Gastroesophageal sphincter (tissue), 3 donors: ENCODE measurements around the gene KCNB1.

ENCODE experiments used
- CTCF ChIP-seq, 4 experiments: fragments of 200-600 bp in 2 of 4; fragments of 450-650 bp in 2 of 4; sonication (generic) in 1 of 4; IDR thresholded peaks; one replicate each; pipeline ENCODE4 v1.5.1; 2017 to 2019; ENCODE audit warnings: antibody characterized with exemption in 4 of 4, mild to moderate bottlenecking in 2 of 4, moderate library complexity in 2 of 4
- EP300 ChIP-seq: sonication (generic); formaldehyde crosslinking; IDR thresholded peaks from one replicate; pipeline ENCODE4 v1.6.1; 2017; ENCODE audit warnings: antibody characterized with exemption, mild to moderate bottlenecking
- POLR2A ChIP-seq, 2 donors: fragments of 450-650 bp; IDR thresholded peaks; one replicate each; pipeline ENCODE4 v1.6.1; 2017; ENCODE audit warnings: antibody characterized with exemption in 2 of 2, mild to moderate bottlenecking in 2 of 2, moderate library complexity in 1 of 2
- POLR2AphosphoS5 ChIP-seq: sonication (generic); formaldehyde crosslinking; IDR thresholded peaks from one replicate; pipeline ENCODE4 v1.6.1; 2017; ENCODE audit warnings: antibody characterized with exemption

GRCh38 chr20:49338061-49338460 lies 144.4 kb downstream of the KCNB1 start:
- TF ChIP-seq CTCF (IDR thresholded peaks at IDR 0.05) (no peak), POLR2A (IDR thresholded peaks at IDR 0.05) (no peak), POLR2AphosphoS5 (no peak), EP300 (no peak)
